ENCODE measurements around the gene MNX1. TPM values are rescaled to one million over a fixed set of nuclear protein-coding genes. Genes with fewer than 3 reads are reported as not detected.

The MNX1 gene
- total and polyA plus RNA-seq, 2 donors (not counting 1 experiment from before 2014, with no cell fraction given), result not detected

DNA sequence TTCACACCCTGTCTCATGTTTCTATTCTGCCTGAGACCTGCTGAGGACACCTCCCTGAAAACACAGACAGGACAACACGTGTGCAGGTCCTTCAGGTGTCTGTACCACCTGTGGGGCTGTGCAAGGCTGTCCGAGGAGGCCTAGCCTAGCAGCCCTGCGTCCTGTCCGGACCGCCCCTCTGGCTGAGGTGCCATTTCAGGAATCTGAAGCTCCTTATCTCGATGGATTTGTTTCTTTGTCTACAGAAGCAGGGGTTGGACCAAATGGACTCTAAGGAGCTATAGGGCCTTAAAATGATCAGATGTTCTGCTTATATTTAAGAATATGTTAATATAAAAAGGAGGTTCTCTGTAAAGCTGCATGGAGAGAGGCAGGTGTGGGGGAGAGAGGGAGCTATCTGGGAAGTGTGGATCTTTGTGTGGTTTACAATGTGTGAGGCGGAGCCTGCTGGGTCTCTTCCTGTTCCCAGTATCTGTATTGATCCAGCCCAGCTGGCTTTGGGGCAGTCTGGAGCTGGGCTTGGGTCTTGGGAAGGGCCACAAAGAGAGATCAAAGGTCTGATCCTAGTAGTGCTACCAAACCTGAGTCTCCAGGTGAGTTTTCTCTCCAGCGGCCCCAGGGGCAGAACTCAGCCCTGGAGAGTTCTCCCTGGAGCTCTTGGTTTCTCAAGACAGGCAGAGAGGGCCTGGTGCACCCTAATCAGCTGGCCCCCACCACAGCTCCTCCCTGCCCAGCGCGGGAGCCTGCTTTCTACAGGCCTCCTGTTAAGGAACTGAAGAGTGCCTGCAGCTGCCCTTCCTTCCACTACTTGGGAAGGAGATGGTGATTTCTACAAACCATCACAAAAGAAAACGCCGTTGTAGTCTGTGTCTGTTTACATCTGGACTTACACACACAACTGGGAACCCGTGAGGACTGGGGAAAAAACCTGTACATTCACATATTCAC lies 3.4 kb upstream of the MNX1 start:
- no peaks in the 10 kb centered on the region for H3K4me1 ChIP-seq (ENCODE audit: control insufficient read depth, extremely low read depth, insufficient read depth, low read length)
- H3K27ac ChIP-seq (ENCODE audit: insufficient read depth, low read length), result no peak overlapping the region
- no peaks in the 10 kb centered on the region for H4K20me1 ChIP-seq (ENCODE audit: control insufficient read depth, extremely low read depth, insufficient read depth, low read length)
- no peaks in the 10 kb centered on the region for H3K79me2 ChIP-seq (ENCODE audit: control insufficient read depth, insufficient read depth, low read length)
- no peak for DNase-seq (ENCODE audit: low read depth in 2 of 2)
- no peaks in the 10 kb centered on the region for H3K9me3 ChIP-seq (ENCODE audit: control insufficient read depth, insufficient read depth, low read depth, low read length)
- H3K36me3 ChIP-seq (ENCODE audit: control insufficient read depth, insufficient read depth, low read length), result no peaks in the 10 kb centered on the region
- H2AFZ ChIP-seq (ENCODE audit: low read length), result no peak overlapping the region
- peaks cover 84% of the 10 kb centered on the region for H3K27me3 ChIP-seq (ENCODE audit: control insufficient read depth, insufficient read depth, low read length)
- TF ChIP-seq EZH2 (IDR thresholded peaks at IDR 0.05; ENCODE audit: low read length, missing control alignments), result no peak
- TF ChIP-seq, protein P1, sequence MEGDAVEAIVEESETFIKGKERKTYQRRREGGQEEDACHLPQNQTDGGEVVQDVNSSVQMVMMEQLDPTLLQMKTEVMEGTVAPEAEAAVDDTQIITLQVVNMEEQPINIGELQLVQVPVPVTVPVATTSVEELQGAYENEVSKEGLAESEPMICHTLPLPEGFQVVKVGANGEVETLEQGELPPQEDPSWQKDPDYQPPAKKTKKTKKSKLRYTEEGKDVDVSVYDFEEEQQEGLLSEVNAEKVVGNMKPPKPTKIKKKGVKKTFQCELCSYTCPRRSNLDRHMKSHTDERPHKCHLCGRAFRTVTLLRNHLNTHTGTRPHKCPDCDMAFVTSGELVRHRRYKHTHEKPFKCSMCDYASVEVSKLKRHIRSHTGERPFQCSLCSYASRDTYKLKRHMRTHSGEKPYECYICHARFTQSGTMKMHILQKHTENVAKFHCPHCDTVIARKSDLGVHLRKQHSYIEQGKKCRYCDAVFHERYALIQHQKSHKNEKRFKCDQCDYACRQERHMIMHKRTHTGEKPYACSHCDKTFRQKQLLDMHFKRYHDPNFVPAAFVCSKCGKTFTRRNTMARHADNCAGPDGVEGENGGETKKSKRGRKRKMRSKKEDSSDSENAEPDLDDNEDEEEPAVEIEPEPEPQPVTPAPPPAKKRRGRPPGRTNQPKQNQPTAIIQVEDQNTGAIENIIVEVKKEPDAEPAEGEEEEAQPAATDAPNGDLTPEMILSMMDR (conservative IDR thresholded peaks at IDR 0.05 in 1 of 2, IDR thresholded peaks at IDR 0.05 in 1 of 2; ENCODE audit: low read depth in 1 of 2, low read length in 2 of 2), result no peak
- H3K4me3 ChIP-seq (replicated peaks in 1 of 4; ENCODE audit: control extremely low read depth in 1 of 4, insufficient read depth in 1 of 4, low read depth in 3 of 4, low read length in 4 of 4), result no peak overlapping the region
- no peak overlapping the region for H3K9ac ChIP-seq (ENCODE audit: insufficient read depth, low read length)
- no peak overlapping the region for H3K4me2 ChIP-seq (ENCODE audit: extremely low read depth, insufficient read depth, low read length)

DNA sequence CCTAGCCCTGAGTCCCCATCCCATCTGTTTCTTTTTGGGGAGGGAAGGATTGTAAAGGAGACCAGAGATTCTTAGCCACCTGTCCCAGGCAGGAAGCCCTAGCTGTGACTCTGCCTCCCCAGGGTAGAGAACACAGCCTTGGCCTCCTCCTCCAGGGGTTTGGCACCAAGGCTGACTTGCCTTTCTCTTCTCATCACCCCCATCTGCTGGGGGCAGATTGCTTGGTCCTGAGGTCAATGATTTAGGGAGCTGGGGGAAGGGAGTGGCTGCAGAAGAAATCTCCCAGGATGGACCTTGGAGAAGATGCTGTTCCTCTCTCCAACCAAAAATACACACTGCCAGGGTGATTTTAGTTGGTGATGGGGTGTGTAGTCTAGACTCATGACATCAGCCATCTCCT lies 2.6 kb upstream of the MNX1 start:
- Histone ChIP-seq H3K4me2 (ENCODE audit: extremely low read depth, insufficient read depth, low read length) (no peak overlapping the region), H3K4me1 (ENCODE audit: control insufficient read depth, extremely low read depth, insufficient read depth, low read length) (no peaks in the 10 kb centered on the region), H2AFZ (ENCODE audit: low read length) (no peak overlapping the region), H3K9ac (ENCODE audit: insufficient read depth, low read length) (no peak overlapping the region), H3K27me3 (ENCODE audit: control insufficient read depth, insufficient read depth, low read length) (peaks cover 85% of the 10 kb centered on the region), H3K27ac (ENCODE audit: insufficient read depth, low read length) (no peak overlapping the region), H4K20me1 (ENCODE audit: control insufficient read depth, extremely low read depth, insufficient read depth, low read length) (no peaks in the 10 kb centered on the region), H3K9me3 (ENCODE audit: control insufficient read depth, insufficient read depth, low read depth, low read length) (no peaks in the 10 kb centered on the region), H3K79me2 (ENCODE audit: control insufficient read depth, insufficient read depth, low read length) (no peaks in the 10 kb centered on the region), H3K36me3 (ENCODE audit: control insufficient read depth, insufficient read depth, low read length) (no peaks in the 10 kb centered on the region), H3K4me3 (replicated peaks in 1 of 4; ENCODE audit: control extremely low read depth in 1 of 4, insufficient read depth in 1 of 4, low read depth in 3 of 4, low read length in 4 of 4) (no peak overlapping the region)
- TF ChIP-seq, protein P1 (conservative IDR thresholded peaks at IDR 0.05 in 1 of 2, IDR thresholded peaks at IDR 0.05 in 1 of 2; ENCODE audit: low read depth in 1 of 2, low read length in 2 of 2), result no peak
- TF ChIP-seq EZH2 (IDR thresholded peaks at IDR 0.05; ENCODE audit: low read length, missing control alignments), result peak; percentile 61
- no peak for DNase-seq (ENCODE audit: low read depth in 2 of 2)

DNA sequence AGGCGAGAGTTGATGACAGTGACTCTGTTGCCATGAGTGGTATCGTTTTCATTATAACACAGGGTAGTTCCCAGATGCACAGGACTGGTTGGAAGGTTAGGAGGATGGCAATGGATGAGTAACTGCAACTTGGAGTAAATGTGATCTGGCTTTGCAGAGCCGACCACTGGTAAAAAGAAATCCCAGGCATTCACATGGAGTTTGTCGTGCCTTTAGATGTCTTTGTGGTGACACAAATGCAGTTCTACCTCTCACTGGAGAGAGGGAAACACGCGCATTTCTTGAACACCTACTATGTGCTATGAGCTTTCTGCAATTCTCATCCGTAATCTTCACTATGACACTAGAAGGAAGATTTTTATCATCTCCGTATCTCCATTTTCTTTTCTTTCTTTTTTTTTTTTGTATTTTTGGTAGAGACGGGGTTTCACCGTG lies 1.7 kb upstream of the MNX1 start:
- Histone ChIP-seq H3K4me2 (ENCODE audit: extremely low read depth, insufficient read depth, low read length) (no peak overlapping the region), H3K36me3 (ENCODE audit: control insufficient read depth, insufficient read depth, low read length) (no peaks in the 10 kb centered on the region), H3K9ac (ENCODE audit: insufficient read depth, low read length) (no peak overlapping the region), H3K9me3 (ENCODE audit: control insufficient read depth, insufficient read depth, low read depth, low read length) (no peaks in the 10 kb centered on the region), H3K27ac (ENCODE audit: insufficient read depth, low read length) (no peak overlapping the region), H3K4me1 (ENCODE audit: control insufficient read depth, extremely low read depth, insufficient read depth, low read length) (no peaks in the 10 kb centered on the region), H3K4me3 (replicated peaks in 1 of 4; ENCODE audit: control extremely low read depth in 1 of 4, insufficient read depth in 1 of 4, low read depth in 3 of 4, low read length in 4 of 4) (no peak overlapping the region), H3K79me2 (ENCODE audit: control insufficient read depth, insufficient read depth, low read length) (no peaks in the 10 kb centered on the region), H2AFZ (ENCODE audit: low read length) (no peak overlapping the region), H3K27me3 (ENCODE audit: control insufficient read depth, insufficient read depth, low read length) (peaks cover 81% of the 10 kb centered on the region), H4K20me1 (ENCODE audit: control insufficient read depth, extremely low read depth, insufficient read depth, low read length) (no peaks in the 10 kb centered on the region)
- TF ChIP-seq, protein P1 (conservative IDR thresholded peaks at IDR 0.05 in 1 of 2, IDR thresholded peaks at IDR 0.05 in 1 of 2; ENCODE audit: low read depth in 1 of 2, low read length in 2 of 2), result no peak
- peak; percentile 93 for TF ChIP-seq EZH2 (IDR thresholded peaks at IDR 0.05; ENCODE audit: low read length, missing control alignments)
- no peak for DNase-seq (ENCODE audit: low read depth in 2 of 2)

Measured in fibroblast of lung (primary cell).